ENCODE results near the gene WDPCP.
"Not testable (repeated sequence)": the region's sequence is repeated elsewhere in the genome, so short reads cannot be mapped to it uniquely, and the experiment has no call there.

The WDPCP gene

GRCh38 chr2:63343397-63344109 lies 244.7 kb downstream of the WDPCP start:
- DNase-seq = no peak

- DNase-seq = no peak
Measured at GRCh38 chr2:63340443-63340842, 247.8 kb downstream of the WDPCP start.

- no peak for DNase-seq
Measured at GRCh38 chr2:63334910-63335309, 253.4 kb downstream of the WDPCP start.

- DNase-seq = no peak
Measured at GRCh38 chr2:63326473-63326872, 261.8 kb downstream of the WDPCP start.

- DNase-seq = not testable (repeated sequence)
Measured at GRCh38 chr2:63323662-63324061, 264.6 kb downstream of the WDPCP start.

GRCh38 chr2:63321973-63322372 lies 266.3 kb downstream of the WDPCP start:
- DNase-seq = not testable (repeated sequence)

- DNase-seq = no peak
Measured at GRCh38 chr2:63320669-63321068, 267.6 kb downstream of the WDPCP start.

GRCh38 chr2:63310614-63311013 lies 277.7 kb downstream of the WDPCP start:
- no peak for DNase-seq

- no peak for DNase-seq
Measured at GRCh38 chr2:63301481-63301880, 286.8 kb downstream of the WDPCP start.

GRCh38 chr2:63300835-63301234 lies 287.4 kb downstream of the WDPCP start:
- DNase-seq = no peak

GRCh38 chr2:63287956-63288355 lies 300.3 kb downstream of the WDPCP start:
- no peak for DNase-seq

- not testable (repeated sequence) for DNase-seq
Measured at GRCh38 chr2:63286520-63286919, 301.8 kb downstream of the WDPCP start.

GRCh38 chr2:63283273-63283672 lies 305.0 kb downstream of the WDPCP start:
- no peak for DNase-seq

- DNase-seq = no peak
Measured at GRCh38 chr2:63272560-63272959, 315.7 kb downstream of the WDPCP start.

GRCh38 chr2:63270717-63271116 lies 317.6 kb downstream of the WDPCP start:
- DNase-seq = no peak

GRCh38 chr2:63268946-63269345 lies 319.3 kb downstream of the WDPCP start:
- DNase-seq = no peak

GRCh38 chr2:63261137-63261621 lies 327.1 kb downstream of the WDPCP start:
- DNase-seq = no peak

GRCh38 chr2:63257473-63257872 lies 330.8 kb downstream of the WDPCP start:
- no peak for DNase-seq

- DNase-seq = no peak
Measured at GRCh38 chr2:63249161-63249560, 339.1 kb downstream of the WDPCP start.

- DNase-seq = no peak
Measured at GRCh38 chr2:63242747-63243146, 345.5 kb downstream of the WDPCP start.

GRCh38 chr2:63225964-63226686 lies 362.2 kb downstream of the WDPCP start:
- DNase-seq = no peak

GRCh38 chr2:63218800-63219526 lies 369.3 kb downstream of the WDPCP start:
- no peak for DNase-seq

- DNase-seq = no peak
Measured at GRCh38 chr2:63195310-63195709, 393.0 kb downstream of the WDPCP start.

- no peak for DNase-seq
Measured at GRCh38 chr2:63194175-63194574, 394.1 kb downstream of the WDPCP start.
